GM19043 (cell line): Measurements from ENCODE around the gene TPI1.
A peak's percentile ranks its signal among the peaks of the same experiment; 100 is the strongest.
"Not testable (repeated sequence)": the region's sequence is repeated elsewhere in the genome, so short reads cannot be mapped to it uniquely, and the experiment has no call there.

Source experiments
- ATAC-seq: cut with Tn5 transposase; IDR thresholded peaks from one replicate; pipeline ENCODE4 v1.9.1; 2021; ENCODE audit warnings: low read depth; ENCODE audit not compliant: unreplicated experiment

TPI1 gene

GRCh38 chr12:6888794-6889193, 21.5 kb downstream of the TPI1 start:
- ATAC-seq, result not testable (repeated sequence)

GRCh38 chr12:6889775-6890573, 22.6 kb downstream of the TPI1 start:
- not testable (repeated sequence) for ATAC-seq

DNA sequence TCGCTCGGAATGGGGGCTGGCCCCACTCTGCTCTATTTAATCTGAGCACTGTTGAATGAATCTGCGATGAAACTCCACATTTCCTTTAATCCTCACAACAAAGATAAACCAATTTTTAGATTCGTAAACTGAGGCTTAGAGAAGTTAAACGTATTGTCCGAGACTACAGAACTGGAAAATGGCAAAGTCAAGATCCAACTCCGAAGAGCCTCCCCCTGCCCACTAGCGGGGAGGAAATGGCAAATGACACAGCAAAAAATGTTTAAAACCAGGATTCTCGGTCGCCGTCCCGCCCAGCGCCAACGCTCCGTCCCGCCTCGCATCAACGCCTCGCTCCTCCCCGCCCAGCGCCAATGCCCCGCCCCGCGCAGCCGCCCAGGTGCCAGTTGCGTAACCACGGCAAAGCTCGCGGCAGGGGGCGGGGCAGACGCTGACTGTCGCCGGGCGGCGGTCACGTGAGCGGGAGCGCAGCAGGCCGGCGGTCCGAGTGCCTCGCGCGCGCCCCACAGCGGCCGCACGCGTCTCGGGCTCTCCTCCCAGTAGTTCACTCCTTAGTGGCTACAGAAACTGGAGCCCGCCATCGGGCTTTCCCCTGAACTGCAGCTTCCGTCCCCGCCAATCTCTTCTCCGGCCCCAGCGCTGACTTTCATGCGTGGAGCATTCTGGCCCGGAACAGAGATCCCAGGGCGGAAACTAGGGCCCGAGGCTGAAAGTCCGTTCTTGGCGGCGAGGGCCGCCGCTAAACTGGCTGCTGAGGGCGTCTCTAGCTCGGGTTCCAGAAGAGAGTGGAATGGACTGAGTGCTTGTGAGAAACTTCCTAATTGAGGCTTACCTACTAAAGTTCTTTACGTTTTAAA, 23.7 kb downstream of the TPI1 start:
- peak; percentile 90 for ATAC-seq

DNA sequence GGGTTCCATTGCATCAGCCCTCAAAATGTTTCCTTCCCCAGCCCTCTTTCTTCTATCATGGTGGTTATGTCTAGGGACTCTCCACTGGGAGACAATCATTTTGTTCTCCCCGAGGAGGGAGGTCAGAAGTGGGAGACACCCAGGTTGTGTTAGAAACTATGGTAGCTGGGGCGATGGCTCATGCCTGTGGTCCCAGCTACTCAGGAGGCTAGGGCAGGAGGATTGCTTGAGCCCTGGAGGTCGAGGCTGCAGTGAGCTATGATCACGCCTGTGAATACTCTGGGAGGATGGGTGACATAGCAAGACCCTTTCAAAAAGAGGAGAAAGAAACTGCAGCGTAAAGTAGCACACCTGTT, 24.3 kb downstream of the TPI1 start:
- ATAC-seq, result no peak

- not testable (repeated sequence) for ATAC-seq
Measured at GRCh38 chr12:6892683-6893082, 25.4 kb downstream of the TPI1 start.

GRCh38 chr12:6894321-6894720, 27.0 kb downstream of the TPI1 start:
- ATAC-seq, result no peak

DNA sequence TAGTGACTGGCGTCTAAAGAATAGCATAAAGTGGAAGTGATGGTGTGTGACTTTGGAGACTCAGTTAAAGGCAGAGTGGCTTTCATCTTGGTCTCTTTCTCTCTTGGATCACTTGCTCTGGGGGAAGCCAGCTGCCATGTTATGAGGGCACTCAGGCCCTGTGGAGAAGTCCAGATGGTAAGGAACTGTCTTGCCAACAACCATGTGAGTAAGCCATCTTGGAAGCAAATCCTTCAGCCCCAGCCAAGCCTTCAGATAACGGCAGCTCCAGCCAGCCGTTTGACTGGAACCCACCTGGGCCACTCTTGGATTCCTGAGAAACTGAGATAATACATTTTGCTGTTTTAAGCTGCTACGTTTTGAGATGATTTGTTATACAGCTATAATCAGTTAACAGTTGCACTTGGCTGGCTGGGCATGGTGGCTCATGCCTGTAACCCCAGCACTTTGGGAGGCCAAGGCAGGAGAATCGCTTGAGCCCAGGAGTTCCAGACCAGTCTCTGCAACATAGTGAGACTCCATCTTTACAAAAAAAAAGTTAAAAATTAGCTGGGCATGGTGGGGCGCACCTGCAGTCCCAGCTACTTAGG, 29.6 kb downstream of the TPI1 start:
- no peak for ATAC-seq

- no peak for ATAC-seq
Measured at GRCh38 chr12:6899427-6899826, 32.1 kb downstream of the TPI1 start.

DNA sequence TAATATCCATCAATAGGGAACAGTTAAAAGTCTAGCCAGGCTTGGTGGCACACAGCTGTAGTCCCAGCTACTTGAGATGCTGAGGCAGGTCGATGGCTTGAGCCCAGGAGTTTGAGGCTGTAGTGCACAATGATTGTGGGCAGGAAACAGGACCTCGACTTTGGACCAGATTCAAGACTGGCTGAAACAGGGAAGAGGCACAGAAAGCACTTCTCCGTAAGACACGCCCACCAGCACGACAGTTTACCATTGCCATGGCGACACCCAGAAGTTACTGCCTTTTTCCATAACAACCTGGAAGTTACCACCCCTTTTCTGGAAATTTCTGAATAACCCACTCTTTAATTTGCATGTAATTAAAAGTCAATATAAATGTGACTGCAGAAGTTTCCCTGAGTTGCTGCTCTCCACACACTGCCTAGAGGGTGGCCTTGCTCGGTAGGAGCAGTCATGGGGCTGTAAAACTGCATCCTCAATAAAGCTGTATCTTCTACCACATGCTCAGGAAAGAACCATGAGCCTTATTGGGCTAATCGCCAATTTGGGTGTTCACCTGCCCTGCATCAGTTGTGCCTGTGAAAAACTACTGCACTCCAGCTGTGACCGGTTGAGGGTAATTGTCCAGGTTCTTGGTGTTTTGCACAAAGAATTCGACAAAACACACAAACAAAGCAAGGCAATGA, 32.6 kb downstream of the TPI1 start:
- no peak for ATAC-seq

GRCh38 chr12:6902448-6902847, 35.1 kb downstream of the TPI1 start:
- ATAC-seq, result no peak

GRCh38 chr12:6903722-6904121, 36.4 kb downstream of the TPI1 start:
- ATAC-seq, result no peak

- peak; percentile 93 for ATAC-seq
Measured at GRCh38 chr12:6904280-6905276, 37.2 kb downstream of the TPI1 start, which contains the start of gene LRRC23. Gene LRRC23, plus strand, starts transcription at chr12:6904822. Its CDS starts 812 bp downstream, at chr12:6905634.

- ATAC-seq, result no peak
Measured at GRCh38 chr12:6905414-6906040, 38.2 kb downstream of the TPI1 start.

DNA sequence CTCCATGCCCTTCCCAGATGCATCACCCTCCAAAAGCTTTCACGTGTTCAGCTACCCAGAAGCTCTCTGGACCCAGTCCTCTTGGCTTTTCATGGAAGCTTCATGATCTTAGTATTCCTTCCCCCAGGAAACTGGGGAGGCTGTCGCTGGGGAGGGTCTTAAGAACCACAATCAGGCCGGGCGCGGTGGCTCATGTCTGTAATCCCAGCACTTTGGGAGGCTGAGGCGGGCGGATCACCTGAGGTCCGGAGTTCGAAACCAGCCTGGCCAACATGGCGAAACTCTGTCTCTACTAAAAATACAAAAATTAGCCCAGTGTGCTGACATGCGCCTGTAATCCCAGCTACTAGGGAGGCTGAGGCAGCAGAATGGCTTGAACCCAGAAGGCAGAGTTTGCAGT, 40.8 kb downstream of the TPI1 start:
- ATAC-seq, result not testable (repeated sequence)

GRCh38 chr12:6909421-6910145, 42.3 kb downstream of the TPI1 start:
- no peak for ATAC-seq

GRCh38 chr12:6912164-6912935, 45.0 kb downstream of the TPI1 start:
- no peak for ATAC-seq

DNA sequence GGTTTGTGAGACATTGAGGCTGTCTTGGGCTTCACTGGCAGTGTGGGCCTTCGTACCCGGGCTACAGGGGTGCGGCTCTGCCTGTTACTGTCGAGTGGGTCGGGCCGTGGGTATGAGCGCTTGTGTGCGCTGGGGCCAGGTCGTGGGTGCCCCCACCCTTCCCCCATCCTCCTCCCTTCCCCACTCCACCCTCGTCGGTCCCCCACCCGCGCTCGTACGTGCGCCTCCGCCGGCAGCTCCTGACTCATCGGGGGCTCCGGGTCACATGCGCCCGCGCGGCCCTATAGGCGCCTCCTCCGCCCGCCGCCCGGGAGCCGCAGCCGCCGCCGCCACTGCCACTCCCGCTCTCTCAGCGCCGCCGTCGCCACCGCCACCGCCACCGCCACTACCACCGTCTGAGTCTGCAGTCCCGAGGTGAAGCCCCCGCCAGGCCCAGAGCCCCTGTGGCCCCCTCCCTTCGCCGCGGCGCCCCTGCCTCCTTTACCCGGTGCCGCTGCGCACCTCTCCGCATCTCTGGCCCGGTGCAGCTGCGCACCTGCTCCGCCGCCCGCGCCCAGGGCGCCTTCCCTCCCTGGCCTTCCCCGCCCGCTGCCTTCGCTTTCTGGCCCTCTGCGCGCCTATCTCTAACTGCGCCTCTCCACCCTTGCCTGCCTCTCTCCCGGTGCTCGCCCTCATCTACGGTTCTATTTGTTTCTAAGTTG, 47.1 kb downstream of the TPI1 start, which contains the start of gene ENO2:
ENO2 (plus strand) TSS at position 335 of the 701 bp plus-strand sequence. CDS start 1,253 bp downstream, outside the sequence.
- ATAC-seq, result no peak
